ENCODE data around the gene DMD. TPM values are rescaled to one million over a fixed set of nuclear protein-coding genes. Genes with fewer than 3 reads are reported as not detected.

Gene DMD
- total RNA-seq, 2 experiments from 2014 or later, result 0.27 to 0.49 TPM

GRCh38 chrX:31124536-31124935, 2086.8 kb downstream of the DMD start:
- H3K4me1 Mint-ChIP-seq (ENCODE audit: low read depth), result no peaks in the 10 kb centered on the region
- no peaks in the 10 kb centered on the region for H3K36me3 Mint-ChIP-seq (ENCODE audit: low read depth)
- no peak overlapping the region for H3K4me3 Mint-ChIP-seq
- H3K27ac Mint-ChIP-seq, result no peak overlapping the region
- H3K27me3 Mint-ChIP-seq, result peaks cover 2% of the 10 kb centered on the region
- ATAC-seq, result no peak
- no peak for DNase-seq
- intact Hi-C loops (cut with micrococcal nuclease), result no loop called here
- H3K9me3 Mint-ChIP-seq, result no peaks in the 10 kb centered on the region
- ChIA-PET CTCF (no interaction called here), POLR2A (no interaction called here)
- no peak for TF ChIP-seq CTCF (IDR thresholded peaks at IDR 0.05)

DNA sequence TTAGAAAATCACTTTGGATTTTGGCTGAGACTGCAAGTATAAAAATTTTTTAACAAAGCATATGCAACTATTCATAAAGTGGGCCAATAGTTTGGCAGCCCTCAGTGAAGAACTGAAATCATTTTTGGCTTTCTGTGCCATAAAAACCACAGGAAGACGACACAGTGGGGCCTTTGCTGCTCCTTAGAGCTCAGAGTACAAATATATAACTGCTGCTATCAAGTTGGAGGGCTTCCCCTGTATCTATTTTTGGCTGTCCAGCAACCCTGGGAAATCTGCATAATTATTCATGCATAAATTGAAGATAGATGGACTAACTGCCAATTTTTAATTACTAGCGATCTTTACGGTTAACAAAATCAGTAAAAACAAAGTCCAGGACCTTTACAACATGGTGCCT, 2088.0 kb downstream of the DMD start:
- Mint-ChIP-seq H3K4me1 (ENCODE audit: low read depth) (no peaks in the 10 kb centered on the region), H3K27ac (no peak overlapping the region), H3K4me3 (no peak overlapping the region), H3K9me3 (no peaks in the 10 kb centered on the region), H3K36me3 (ENCODE audit: low read depth) (no peaks in the 10 kb centered on the region), H3K27me3 (peaks cover 2% of the 10 kb centered on the region)
- intact Hi-C loops (cut with micrococcal nuclease), result no loop called here
- ChIA-PET POLR2A (no interaction called here), CTCF (no interaction called here)
- no peak for ATAC-seq
- TF ChIP-seq CTCF (IDR thresholded peaks at IDR 0.05), result no peak
- no peak for DNase-seq

GRCh38 chrX:31117266-31117665, 2094.1 kb downstream of the DMD start:
- POLR2A ChIA-PET, result no interaction called here
- CTCF ChIA-PET, result no interaction called here
- intact Hi-C loops (cut with micrococcal nuclease), result no loop called here
- TF ChIP-seq CTCF (IDR thresholded peaks at IDR 0.05), result no peak
- ATAC-seq (no peak), DNase-seq (no peak)
- H3K9me3 Mint-ChIP-seq, result no peaks in the 10 kb centered on the region
- H3K27ac Mint-ChIP-seq, result no peak overlapping the region
- H3K36me3 Mint-ChIP-seq (ENCODE audit: low read depth), result no peaks in the 10 kb centered on the region
- no peak overlapping the region for H3K4me3 Mint-ChIP-seq
- peaks cover 6% of the 10 kb centered on the region for H3K4me1 Mint-ChIP-seq (ENCODE audit: low read depth)
- peaks cover 5% of the 10 kb centered on the region for H3K27me3 Mint-ChIP-seq

DNA sequence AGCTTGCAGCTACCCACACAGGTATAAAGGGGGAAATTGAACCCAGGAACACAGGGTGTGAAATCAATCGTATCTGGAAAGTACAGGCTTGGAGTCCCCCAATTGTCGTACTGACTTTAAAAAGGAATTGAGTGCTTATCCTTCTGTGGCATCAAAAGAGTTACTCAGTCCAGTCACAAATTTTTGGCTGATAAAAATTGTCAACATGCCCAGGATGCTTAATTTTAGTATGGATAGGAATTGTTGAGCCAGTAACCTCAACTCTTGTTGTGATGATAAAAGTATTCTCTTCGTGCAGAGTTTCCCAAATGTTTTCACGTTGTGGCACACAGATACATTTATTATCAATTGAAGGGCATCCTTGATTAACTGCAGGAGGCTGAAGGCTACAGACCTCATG, 2096.0 kb downstream of the DMD start:
- ChIA-PET POLR2A (no interaction called here), CTCF (no interaction called here)
- no peak overlapping the region for H3K27ac Mint-ChIP-seq
- peaks cover 8% of the 10 kb centered on the region for H3K4me1 Mint-ChIP-seq (ENCODE audit: low read depth)
- DNase-seq (no peak), ATAC-seq (no peak)
- no peak for TF ChIP-seq CTCF (IDR thresholded peaks at IDR 0.05)
- H3K4me3 Mint-ChIP-seq, result no peak overlapping the region
- H3K27me3 Mint-ChIP-seq, result peaks cover 5% of the 10 kb centered on the region
- H3K36me3 Mint-ChIP-seq (ENCODE audit: low read depth), result no peaks in the 10 kb centered on the region
- H3K9me3 Mint-ChIP-seq, result no peaks in the 10 kb centered on the region
- intact Hi-C loops (cut with micrococcal nuclease), result no loop called here

- ATAC-seq, result no peak
- no peak for DNase-seq
- H3K27ac Mint-ChIP-seq, result no peak overlapping the region
- H3K9me3 Mint-ChIP-seq, result no peaks in the 10 kb centered on the region
- TF ChIP-seq CTCF (IDR thresholded peaks at IDR 0.05), result no peak
- POLR2A ChIA-PET, result no interaction called here
- intact Hi-C loops (cut with micrococcal nuclease), result no loop called here
- CTCF ChIA-PET, result no interaction called here
- peaks cover 5% of the 10 kb centered on the region for H3K27me3 Mint-ChIP-seq
- H3K36me3 Mint-ChIP-seq (ENCODE audit: low read depth), result no peaks in the 10 kb centered on the region
- H3K4me3 Mint-ChIP-seq, result no peak overlapping the region
- peaks cover 8% of the 10 kb centered on the region for H3K4me1 Mint-ChIP-seq (ENCODE audit: low read depth)
Observed at GRCh38 chrX:31114858-31115257, 2096.5 kb downstream of the DMD start.
